HUDEP-2 (cell line): ENCODE results near the gene EPHA5.

ENCODE experiments used
- DNase-seq, 76 experiments: peaks; one replicate each; lab custom pipeline; 2025; ENCODE audit not compliant: unreplicated experiment in 76 of 76; lab: John Stamatoyannopoulos, UW

Gene EPHA5

GRCh38 chr4:65508168-65508567 lies 162.1 kb downstream of the EPHA5 start:
- DNase-seq: no peak

DNA sequence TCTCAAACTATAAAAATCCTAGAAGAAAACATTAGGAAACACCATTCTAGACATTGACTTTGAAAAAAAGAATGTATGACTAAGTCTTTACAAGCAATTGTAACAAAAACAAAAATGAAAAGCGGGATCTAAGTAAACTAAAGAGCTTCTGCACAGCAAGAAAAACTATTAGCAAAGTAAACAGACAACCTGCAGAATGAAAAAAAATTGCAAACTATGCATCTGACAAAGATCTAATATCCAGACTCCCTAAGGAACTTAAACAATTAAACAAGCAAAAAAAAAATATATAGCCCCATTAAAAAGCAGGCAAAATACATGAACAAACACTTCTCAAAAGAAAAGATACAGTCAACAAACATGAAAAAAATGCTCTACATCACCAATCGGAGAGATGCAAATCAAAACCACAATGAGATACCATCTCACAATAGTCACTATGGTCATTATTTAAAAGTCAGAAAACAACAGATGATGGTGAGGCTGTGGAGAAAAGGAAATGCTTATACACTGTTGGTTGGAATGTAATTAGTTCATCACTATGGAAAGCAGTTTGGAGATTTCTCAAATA lies 168.1 kb downstream of the EPHA5 start:
- DNase-seq: no peak

GRCh38 chr4:65498606-65499005 lies 171.7 kb downstream of the EPHA5 start:
- no peak for DNase-seq

DNA sequence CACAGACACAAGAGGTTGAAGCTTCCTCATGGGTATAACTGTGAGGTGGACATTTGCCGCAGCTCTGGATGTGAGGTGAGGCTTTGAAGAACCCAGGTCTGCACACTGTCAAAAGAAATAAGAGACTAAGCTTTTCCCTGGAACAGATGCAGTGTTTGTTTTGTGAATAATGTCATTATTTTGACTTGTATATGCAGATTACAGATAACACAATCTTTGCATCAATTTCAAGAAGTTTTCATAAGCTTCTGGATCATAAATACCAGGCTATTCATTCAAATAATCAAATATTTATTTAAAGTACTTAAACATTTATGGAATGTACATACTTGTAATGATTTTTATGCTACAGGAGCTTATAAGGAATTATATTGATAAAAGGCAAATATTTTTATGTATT lies 174.8 kb downstream of the EPHA5 start:
- no peak for DNase-seq

DNA sequence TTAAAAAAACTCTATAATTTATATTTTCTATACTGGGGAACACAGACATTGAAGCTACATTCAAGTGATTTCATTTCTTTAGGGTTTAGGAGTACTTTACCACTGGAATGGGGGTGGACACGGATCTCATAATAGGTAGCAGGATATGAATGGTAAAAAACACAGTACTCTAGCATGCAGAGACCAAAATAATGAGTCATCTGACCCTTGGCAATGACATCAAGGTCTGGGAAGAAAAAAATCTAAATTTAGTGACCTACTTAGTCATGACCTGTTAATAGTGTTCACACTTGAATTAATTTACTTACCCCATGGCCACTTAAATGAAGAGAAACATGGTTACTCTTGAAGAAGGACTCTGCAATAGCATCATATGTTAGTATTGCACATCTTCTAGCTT lies 187.9 kb downstream of the EPHA5 start:
- DNase-seq: no peak

- DNase-seq: no peak
These were observed 197.8 kb downstream of the EPHA5 start for GRCh38 chr4:65472531-65472930.

- no peak for DNase-seq
These were observed 203.1 kb downstream of the EPHA5 start for GRCh38 chr4:65467068-65467680.

DNA sequence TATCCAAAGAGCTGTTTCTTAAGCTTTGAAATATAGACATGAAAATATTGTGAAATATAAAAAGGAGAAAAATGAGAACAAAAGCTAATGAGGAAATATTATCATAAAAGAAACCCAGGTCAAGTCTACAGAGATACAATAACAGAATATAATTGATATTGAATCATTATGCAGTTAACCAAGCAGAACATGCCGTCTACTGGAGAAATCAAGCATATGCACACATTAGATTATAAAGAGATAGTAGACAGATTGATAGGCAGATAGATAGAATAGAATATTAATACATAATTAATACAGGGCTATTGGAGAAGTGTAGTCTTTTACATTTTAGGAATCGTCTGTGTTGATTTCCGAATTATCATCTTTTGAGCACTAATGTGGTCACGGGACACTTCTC lies 208.5 kb downstream of the EPHA5 start:
- DNase-seq: no peak

DNA sequence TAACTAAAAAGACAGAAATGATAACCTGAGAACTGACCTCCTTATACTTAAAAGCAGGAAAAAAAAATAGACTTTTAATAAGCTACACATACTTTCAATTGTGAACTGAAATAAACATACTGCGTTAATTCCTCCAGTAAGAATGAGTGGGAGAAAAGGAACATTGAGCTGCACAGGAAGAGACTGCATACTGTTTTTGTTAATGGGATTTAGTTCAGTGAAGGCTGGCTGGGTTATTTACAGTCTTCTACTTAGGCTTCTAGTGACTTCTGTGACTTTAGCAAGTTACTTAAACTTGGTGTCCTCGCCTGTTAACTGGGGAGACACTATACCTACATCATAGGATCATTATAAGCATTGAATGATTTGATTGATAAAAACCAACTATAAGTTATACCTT lies 213.3 kb downstream of the EPHA5 start:
- DNase-seq: no peak

DNA sequence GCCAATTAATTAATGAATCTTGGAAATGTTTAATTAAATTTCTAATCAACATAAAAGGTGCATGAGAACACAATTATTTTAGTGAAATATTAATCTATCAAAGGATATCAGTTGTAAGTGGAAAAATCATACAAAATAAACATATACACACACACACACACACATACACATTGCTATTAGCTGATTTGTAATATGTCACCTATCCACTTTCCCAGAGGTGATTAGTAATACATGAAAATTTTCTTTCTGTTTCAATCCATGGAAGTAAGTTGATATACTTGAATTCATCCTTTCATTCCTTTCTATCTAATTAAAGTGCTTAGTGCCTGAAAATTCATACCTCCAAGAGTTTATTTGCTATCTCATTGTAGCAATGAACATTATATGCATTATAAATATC lies 213.7 kb downstream of the EPHA5 start:
- DNase-seq: no peak

- no peak for DNase-seq
These were observed 216.9 kb downstream of the EPHA5 start for GRCh38 chr4:65453398-65453797.

- DNase-seq: no peak
These were observed 219.4 kb downstream of the EPHA5 start for GRCh38 chr4:65450899-65451298.

GRCh38 chr4:65437102-65437501 lies 233.2 kb downstream of the EPHA5 start:
- DNase-seq: peak in 1 of 76 experiments; percentile 0

- no peak for DNase-seq
These were observed 248.2 kb downstream of the EPHA5 start for GRCh38 chr4:65422109-65422508.

DNA sequence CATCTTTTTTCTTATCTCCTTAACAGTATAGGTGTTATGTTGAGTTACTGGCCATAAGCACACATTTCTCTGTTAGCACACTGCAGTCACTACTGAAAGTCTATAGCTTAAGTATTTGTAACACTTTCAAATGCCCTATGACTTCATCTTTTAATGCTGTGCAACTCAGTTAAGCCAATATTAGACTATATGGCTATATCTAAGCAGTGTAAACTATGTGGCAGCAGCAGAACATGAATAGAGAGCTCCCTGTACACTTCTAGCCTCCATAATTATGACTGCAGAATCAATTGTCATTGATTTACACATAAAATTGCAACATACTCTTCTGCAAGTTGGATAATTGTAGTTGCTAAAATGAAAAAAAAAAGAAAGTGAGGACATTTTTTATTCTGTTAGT lies 250.3 kb downstream of the EPHA5 start:
- no peak for DNase-seq

GRCh38 chr4:65416891-65417290 lies 253.4 kb downstream of the EPHA5 start:
- peak in 1 of 76 experiments; percentile 0 for DNase-seq

DNA sequence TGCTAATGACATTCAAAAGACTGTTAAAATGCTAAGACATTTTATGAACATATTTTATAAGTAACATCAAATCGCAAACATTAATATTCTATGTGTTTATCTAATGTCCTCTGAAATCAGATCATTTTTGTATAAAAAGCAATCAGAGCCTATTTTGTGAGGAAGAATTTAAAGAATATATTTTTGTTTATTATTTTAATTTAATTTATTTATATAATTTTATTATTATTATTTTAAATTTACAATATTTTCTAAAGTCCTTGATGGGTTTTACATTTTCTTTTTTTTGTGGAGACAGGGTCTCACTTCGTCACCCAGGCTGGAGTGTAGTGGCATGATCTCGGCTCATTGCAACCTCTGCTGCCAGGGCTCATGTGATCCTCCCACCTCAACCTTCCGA lies 262.8 kb downstream of the EPHA5 start:
- DNase-seq: no peak

DNA sequence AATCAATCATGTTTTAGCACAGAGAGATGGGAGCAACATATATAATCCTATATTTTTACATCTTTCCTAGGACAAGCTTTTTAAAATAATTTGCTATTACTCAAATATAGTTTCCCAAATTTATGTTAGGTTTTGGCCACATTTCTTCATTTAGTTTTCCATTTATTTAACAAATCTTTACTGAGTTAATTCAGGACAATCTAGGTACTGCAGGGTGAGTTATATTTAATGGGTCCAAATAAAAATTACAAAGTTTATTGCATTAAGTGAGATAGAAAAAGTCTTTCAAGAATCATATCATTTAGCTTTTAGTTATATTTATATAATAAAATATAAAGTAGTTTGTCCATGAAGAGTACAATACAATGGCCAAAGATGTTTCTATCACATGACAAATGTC lies 269.2 kb downstream of the EPHA5 start:
- DNase-seq: no peak

GRCh38 chr4:65399084-65399483 lies 271.2 kb downstream of the EPHA5 start:
- no peak for DNase-seq

GRCh38 chr4:65393078-65393477 lies 277.2 kb downstream of the EPHA5 start:
- DNase-seq: no peak

DNA sequence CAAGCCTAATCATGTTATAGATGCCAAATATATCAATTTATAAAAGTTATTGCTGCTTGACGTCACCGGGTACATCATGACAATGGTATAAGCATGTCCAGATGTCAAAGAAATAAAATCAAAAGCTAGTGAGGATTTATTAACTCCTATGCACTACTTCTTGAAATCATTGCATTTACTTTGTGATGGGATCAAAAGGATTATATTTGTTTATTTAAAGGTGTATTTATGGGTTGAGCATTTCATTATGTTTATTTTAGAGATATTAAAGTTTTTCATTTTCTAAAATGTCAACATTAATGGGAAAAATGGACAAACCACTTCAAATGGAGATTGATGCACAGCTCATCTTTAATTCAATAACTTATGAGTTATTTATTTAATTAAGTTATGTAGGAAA lies 277.8 kb downstream of the EPHA5 start:
- no peak for DNase-seq

DNA sequence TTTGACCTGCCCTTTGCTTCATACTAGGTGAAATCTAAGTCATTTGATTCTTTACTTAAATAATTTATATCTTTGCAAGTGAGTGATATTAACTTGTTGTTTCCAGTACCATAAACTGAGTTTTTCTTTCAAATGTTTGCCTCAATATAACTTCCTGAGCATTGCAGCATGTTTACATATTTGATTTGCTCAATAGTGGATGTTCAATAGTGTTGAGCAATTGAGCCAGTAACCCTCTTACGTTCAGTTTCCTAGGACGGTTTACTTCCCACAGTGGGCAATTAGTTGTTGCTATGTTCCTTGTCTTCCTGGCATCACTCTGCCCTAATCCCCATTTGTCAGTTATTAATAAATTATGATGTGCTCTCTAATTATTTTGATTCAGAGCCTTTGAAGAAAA lies 278.5 kb downstream of the EPHA5 start:
- DNase-seq: no peak

GRCh38 chr4:65391382-65391781 lies 278.9 kb downstream of the EPHA5 start:
- no peak for DNase-seq
